ENCODE measurements around the gene KRT27. TPM values are rescaled to one million over a fixed set of nuclear protein-coding genes. Genes with fewer than 3 reads are reported as not detected.
A peak's percentile ranks its signal among the peaks of the same experiment; 100 is the strongest.

KRT27 gene
- total RNA-seq, 4 donors from 2014 or later: not detected

DNA sequence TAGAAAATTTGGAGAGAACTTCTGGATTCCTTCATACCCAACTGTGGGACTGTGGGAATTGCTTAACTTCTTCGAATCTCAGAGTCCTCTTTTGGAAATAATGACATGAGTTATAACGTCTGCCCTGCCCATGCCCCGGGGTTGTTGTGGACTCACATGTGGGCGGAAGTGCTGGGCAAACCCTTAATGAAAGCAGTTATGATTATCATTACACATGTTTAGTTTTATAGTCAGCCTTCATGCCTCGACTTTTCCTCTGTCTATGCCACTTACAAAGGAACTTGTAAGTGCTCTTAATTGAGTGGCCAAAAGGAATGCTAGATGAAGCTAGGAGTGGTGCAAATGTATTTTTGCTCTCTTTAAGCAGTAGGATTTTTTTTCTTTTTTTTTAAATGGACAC lies 3.9 kb downstream of the KRT27 start:
- Histone ChIP-seq H3K36me3 (no peaks in the 10 kb centered on the region), H3K27ac (no peak overlapping the region), H3K4me3 (replicated peaks in 1 of 3) (no peak overlapping the region), H3K4me1 (peaks cover 0 to 15% of the 10 kb centered on the region in 2 donors), H3K27me3 (no peaks in the 10 kb centered on the region), H3K9me3 (no peaks in the 10 kb centered on the region)
- no peak for TF ChIP-seq POLR2A (IDR thresholded peaks at IDR 0.05)
- TF ChIP-seq, protein P1, sequence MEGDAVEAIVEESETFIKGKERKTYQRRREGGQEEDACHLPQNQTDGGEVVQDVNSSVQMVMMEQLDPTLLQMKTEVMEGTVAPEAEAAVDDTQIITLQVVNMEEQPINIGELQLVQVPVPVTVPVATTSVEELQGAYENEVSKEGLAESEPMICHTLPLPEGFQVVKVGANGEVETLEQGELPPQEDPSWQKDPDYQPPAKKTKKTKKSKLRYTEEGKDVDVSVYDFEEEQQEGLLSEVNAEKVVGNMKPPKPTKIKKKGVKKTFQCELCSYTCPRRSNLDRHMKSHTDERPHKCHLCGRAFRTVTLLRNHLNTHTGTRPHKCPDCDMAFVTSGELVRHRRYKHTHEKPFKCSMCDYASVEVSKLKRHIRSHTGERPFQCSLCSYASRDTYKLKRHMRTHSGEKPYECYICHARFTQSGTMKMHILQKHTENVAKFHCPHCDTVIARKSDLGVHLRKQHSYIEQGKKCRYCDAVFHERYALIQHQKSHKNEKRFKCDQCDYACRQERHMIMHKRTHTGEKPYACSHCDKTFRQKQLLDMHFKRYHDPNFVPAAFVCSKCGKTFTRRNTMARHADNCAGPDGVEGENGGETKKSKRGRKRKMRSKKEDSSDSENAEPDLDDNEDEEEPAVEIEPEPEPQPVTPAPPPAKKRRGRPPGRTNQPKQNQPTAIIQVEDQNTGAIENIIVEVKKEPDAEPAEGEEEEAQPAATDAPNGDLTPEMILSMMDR (IDR thresholded peaks at IDR 0.05): no peak
- intact Hi-C loops (cut with DNase I): no loop called here
- 53 to 72% methylated on average over 5 of the region's 5 CpGs for WGBS, 2 donors
- no peak for DNase-seq

GRCh38 chr17:40777971-40778370 lies 4.4 kb downstream of the KRT27 start:
- H3K9me3 ChIP-seq: no peaks in the 10 kb centered on the region

DNA sequence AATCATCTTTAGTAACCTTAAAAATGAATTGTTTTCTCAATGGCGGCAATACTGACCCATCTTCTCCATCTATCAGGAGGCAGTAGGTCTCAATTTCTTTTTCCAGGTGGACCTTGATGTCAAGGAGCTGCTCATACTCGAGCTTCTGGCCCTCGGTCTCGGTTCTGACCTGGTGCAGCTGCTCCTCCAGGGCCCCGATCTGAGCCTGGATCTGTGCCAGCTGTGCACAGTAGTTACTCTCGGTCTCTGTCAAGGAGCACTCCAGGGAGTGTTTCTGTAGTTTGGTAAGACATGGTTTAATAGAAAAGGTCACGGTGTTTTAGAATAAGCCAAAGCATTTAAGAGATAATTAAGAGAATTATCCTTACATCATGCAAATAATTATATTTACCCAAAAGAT lies 4.9 kb downstream of the KRT27 start:
- peak; percentile 52 to 79 for DNase-seq
- Histone ChIP-seq H3K36me3 (no peaks in the 10 kb centered on the region), H3K4me1 (peaks cover 0 to 15% of the 10 kb centered on the region in 2 donors), H3K9me3 (no peaks in the 10 kb centered on the region), H3K27ac (no peak overlapping the region), H3K4me3 (replicated peaks in 1 of 3) (no peak overlapping the region), H3K27me3 (no peaks in the 10 kb centered on the region)
- no peak for TF ChIP-seq POLR2A (IDR thresholded peaks at IDR 0.05)
- TF ChIP-seq, protein P1 (IDR thresholded peaks at IDR 0.05): no peak
- intact Hi-C loops (cut with DNase I): no loop called here
- WGBS, 2 donors: 30 to 36% methylated on average over 7 of the region's 7 CpGs

More at GRCh38 chr17:40777971-40778370, 4.4 kb downstream of the KRT27 start:
- Histone ChIP-seq H3K4me1 (peaks cover 0 to 15% of the 10 kb centered on the region in 2 donors), H3K27ac (no peak overlapping the region), H3K4me3 (replicated peaks in 1 of 3) (no peak overlapping the region), H3K27me3 (no peaks in the 10 kb centered on the region), H3K36me3 (no peaks in the 10 kb centered on the region)
- no peak for DNase-seq
- WGBS, 2 donors: 76 to 84% methylated on average over 3 of the region's 3 CpGs
- intact Hi-C loops (cut with DNase I): no loop called here
- TF ChIP-seq, protein P1 (IDR thresholded peaks at IDR 0.05): no peak
- TF ChIP-seq POLR2A (IDR thresholded peaks at IDR 0.05): no peak

DNA sequence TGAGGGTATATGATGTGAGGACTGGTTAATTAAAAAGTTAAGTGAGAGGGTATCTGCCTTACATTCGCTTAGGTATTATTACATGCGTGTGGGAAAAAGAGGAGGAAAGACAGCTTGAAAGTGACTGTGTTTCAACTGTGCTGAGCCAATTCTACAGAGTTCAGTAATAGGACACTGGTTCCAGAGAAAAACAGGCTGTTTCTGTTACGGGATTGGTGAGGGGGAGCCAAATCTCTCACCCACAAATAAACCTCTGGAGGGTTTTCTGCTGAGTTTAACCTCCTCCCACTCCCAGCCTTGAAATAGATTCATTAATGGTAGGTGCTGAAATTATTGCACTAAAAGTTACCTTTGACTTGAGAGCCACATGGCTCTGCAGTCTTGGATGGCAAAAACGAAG lies 6.4 kb downstream of the KRT27 start:
- DNase-seq: no peak
- TF ChIP-seq, protein P1 (IDR thresholded peaks at IDR 0.05): no peak
- no peak for TF ChIP-seq POLR2A (IDR thresholded peaks at IDR 0.05)
- WGBS, 2 donors: 79 to 84% methylated on average over 4 of the region's 4 CpGs
- Histone ChIP-seq H3K27me3 (no peaks in the 10 kb centered on the region), H3K4me1 (peaks cover 0 to 15% of the 10 kb centered on the region in 2 donors), H3K27ac (no peak overlapping the region), H3K9me3 (no peaks in the 10 kb centered on the region), H3K36me3 (no peaks in the 10 kb centered on the region), H3K4me3 (replicated peaks in 1 of 3) (no peak overlapping the region)
- intact Hi-C loops (cut with DNase I): no loop called here

GRCh38 chr17:40772101-40772500 lies 10.2 kb downstream of the KRT27 start, which contains the start of gene KRT26:
TSS of gene KRT26 (minus strand) at chr17:40772201. CDS start at chr17:40772113, 88 bp downstream.
- TF ChIP-seq, protein P1 (IDR thresholded peaks at IDR 0.05): no peak
- no peak for TF ChIP-seq POLR2A (IDR thresholded peaks at IDR 0.05)
- H3K4me3 ChIP-seq (replicated peaks in 1 of 3): no peak within 1 kb of the TSS
- intact Hi-C loops (cut with DNase I): no loop called here
- no peak for DNase-seq
- 93 to 98% methylated on average over 3 of the region's 3 CpGs for WGBS, 2 donors
- H3K9me3 ChIP-seq: no peaks in the 10 kb centered on the region
- no peaks in the 10 kb centered on the region for H3K4me1 ChIP-seq
- H3K36me3 ChIP-seq: no peaks in the 10 kb centered on the region
- H3K27me3 ChIP-seq: no peaks in the 10 kb centered on the region
- H3K27ac ChIP-seq: no peak within 1 kb of the TSS
